ENCODE results near the gene ULK3.

ULK3 gene

DNA sequence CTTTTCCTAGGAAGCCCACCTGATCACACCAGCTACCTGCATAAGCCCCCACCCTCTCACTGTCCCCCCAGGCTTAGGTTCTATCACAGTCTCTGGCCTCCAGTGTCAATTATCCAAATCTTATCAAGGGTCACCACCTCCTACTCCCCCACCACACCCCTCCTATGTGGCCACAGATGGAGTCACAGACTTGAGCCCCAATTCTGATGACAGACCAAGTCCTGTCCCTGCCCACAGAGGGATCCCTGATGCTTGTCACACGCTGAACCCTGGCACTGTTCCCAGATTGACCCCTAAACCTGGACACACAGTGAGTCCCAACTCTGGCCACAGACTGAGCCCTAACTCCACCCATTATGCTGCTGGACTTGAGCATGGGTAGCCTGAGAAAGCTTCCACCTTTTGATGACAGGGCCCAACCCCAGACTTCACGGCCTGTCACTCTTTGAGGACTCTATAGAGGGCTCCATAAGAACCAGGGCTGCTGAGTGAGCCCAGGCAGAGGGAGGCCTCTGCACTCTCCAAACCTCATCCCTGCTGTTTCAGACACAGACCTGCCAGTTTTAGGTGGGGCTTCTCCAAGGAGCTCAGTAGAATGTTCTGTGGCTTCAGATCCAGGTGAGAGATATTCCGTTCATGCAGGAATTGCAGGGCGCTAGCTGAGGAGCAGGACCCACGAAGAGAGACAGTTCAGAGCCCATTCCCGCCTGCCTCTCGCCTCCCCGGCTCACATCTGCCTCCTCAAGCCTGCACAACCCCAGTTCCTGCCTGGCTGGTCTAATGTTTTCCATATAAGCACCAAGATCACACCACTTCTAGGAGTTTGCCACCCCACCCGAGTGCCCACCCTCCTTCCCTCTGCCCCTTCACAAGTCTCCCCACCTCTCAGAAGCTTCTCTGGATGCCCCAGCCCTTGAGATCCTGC, 1.8 kb downstream of the ULK3 start:
- DNase-seq (ENCODE audit: low read depth), result no peak
- TF ChIP-seq, protein P1, sequence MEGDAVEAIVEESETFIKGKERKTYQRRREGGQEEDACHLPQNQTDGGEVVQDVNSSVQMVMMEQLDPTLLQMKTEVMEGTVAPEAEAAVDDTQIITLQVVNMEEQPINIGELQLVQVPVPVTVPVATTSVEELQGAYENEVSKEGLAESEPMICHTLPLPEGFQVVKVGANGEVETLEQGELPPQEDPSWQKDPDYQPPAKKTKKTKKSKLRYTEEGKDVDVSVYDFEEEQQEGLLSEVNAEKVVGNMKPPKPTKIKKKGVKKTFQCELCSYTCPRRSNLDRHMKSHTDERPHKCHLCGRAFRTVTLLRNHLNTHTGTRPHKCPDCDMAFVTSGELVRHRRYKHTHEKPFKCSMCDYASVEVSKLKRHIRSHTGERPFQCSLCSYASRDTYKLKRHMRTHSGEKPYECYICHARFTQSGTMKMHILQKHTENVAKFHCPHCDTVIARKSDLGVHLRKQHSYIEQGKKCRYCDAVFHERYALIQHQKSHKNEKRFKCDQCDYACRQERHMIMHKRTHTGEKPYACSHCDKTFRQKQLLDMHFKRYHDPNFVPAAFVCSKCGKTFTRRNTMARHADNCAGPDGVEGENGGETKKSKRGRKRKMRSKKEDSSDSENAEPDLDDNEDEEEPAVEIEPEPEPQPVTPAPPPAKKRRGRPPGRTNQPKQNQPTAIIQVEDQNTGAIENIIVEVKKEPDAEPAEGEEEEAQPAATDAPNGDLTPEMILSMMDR (conservative IDR thresholded peaks at IDR 0.05; ENCODE audit: low read depth, low read length), result no peak
- no peak overlapping the region for H3K4me3 ChIP-seq (ENCODE audit: low read length)

DNA sequence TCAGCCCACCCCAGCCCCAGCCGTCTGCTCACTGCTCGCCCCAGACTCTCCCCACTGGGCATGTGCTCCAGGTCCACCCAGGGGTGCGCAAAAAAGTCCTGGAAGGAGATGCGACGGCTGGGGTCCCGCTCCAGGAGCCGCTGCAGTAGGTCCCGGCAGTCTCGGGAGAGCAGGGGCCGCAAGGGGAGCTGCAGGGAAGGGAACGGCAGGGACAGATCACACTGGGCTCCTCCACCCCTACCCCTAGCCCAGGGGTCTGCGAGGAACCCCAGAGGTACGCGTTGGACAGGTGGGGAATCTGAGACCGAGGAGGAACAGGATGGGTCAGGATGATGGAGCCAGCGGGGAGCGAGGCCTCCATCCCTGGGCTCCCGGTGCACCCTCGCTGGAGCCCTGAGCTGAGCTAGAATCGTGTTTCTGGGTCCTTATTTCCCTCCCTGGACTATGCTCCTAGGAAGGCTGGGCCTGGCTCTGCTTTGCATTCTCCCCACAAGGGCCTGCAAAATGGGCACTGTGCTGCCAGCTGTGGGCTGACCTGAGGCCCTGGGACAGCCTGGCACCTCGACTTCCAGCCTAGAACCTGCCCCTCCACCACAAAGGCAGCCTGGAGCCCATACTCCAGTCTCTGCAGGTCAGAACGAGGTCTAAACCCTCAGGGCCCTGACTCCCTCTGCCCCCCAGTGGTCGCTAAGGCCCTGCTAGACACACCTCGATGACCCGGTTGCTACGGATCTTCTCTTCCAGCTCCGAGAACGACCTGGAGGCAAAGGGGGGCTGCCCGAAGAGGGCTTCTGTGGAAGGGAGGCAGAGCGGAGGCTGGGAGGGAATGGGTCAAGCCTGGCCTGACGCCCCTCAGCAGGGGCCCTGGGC, 3.2 kb downstream of the ULK3 start:
- TF ChIP-seq, protein P1 (conservative IDR thresholded peaks at IDR 0.05; ENCODE audit: low read depth, low read length), result peak; percentile 24
- DNase-seq (ENCODE audit: low read depth), result no peak
- no peak overlapping the region for H3K4me3 ChIP-seq (ENCODE audit: low read length)

DNA sequence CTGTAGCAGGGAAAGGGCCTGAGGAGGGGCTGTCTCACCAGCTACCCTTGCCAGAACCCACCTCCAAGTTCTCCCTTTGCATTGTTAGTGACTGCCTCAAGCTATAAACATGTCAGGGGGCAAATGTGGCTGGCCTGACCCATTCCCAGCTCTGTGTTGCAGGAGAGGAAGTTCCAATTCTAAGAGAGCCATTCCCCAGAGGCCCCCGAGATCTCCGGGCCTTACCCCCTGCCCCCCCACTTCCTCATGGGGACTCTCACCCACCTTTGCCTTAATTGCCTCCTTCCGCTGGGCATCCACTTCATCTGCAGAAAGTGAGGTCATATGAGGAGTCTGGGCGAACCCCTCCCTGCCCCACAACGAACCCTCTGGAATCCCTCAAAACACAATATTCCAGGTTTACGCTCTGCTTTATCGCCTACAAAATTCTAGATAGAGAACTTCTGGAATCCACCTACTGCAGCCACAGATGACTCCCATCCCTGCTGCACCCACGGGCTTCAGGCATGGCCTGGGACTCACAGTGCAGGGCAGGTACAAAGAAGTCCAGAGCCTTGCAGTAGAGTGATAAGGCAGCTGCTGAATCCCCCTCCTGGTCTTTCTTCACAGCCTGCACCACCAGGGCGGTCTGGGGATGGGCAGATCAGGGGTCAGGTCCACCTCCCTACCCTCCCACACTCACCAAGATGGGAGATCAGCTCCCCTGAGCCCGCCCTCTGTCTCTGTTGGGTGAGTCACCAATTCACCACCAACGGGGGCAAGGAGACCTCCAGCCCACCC, 4.0 kb downstream of the ULK3 start:
- H3K4me3 ChIP-seq (ENCODE audit: low read length), result no peak overlapping the region
- no peak for DNase-seq (ENCODE audit: low read depth)
- TF ChIP-seq, protein P1 (conservative IDR thresholded peaks at IDR 0.05; ENCODE audit: low read depth, low read length), result no peak

DNA sequence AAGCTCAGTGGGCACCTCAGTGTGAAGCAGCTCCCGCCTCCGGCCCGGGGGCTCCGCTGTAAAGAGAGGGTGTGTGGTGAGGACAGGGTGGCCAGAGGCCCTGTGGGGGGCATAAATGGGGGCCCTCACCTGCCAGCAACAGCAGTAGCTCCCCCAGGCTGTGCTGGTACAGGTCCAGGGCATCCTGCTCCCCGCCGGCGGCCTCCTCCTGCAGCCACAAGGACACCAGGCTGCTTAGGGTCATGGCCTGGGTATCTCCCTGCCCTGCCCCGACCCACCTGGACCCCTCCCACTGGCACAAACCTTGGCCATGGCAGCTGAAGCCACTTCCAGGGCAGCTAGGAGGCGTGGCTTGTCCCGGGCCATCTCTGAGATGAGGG, 4.8 kb downstream of the ULK3 start:
- H3K4me3 ChIP-seq (ENCODE audit: low read length), result no peak overlapping the region
- no peak for DNase-seq (ENCODE audit: low read depth)
- TF ChIP-seq, protein P1 (conservative IDR thresholded peaks at IDR 0.05; ENCODE audit: low read depth, low read length), result no peak

DNA sequence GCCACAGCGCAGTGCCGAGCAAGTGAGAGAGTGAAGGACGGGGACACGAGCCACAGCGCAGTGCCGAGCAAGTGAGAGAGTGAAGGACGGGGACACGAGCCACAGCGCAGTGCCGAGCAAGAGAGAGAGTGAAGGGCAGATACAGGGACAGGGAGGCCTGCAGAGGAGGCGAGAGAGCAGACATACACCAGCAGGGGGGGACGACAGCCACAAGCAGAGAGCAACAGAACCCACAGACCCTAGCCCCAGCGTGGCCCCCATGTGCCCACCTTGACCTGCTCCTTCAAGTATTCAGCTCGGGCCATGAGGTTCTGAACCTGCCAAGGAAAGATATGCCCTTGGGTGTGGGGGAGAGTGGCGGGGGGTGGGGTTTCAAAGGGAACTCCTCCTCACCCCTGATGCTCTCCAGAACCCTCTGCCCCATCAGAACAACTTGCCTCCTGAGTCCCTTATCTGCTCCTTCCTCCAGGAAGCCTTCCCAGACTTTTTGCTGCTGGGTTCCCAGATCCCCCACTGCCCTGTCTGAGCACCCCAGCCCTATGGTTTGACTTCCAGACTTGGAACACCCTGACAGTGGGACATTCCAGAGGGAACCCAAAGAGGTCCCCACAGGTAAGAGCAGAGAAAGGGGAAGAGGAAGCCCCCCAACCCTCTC, 5.3 kb downstream of the ULK3 start:
- no peak overlapping the region for H3K4me3 ChIP-seq (ENCODE audit: low read length)
- TF ChIP-seq, protein P1 (conservative IDR thresholded peaks at IDR 0.05; ENCODE audit: low read depth, low read length), result peak; percentile 17
- no peak for DNase-seq (ENCODE audit: low read depth)

DNA sequence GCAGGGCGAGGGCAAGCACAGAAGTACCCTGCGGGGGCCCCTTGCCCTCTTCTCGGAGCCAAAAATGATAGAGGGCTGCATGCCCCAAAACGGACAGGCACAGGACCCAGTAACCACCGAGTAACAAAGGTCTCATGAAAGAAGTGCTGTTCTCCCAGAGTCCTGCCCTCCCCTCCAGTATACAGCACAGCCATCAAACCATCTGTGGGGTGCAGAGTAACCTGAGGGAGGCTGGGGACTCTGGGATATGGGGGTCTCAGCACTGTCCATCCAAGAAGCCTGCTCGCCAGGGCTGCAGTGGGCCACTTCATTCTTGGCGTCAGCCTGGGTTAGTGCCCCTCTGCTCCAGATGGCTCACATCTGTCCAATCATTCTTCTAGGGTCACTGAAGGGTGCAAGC, 6.1 kb downstream of the ULK3 start:
- no peak for DNase-seq (ENCODE audit: low read depth)
- no peak overlapping the region for H3K4me3 ChIP-seq (ENCODE audit: low read length)
- TF ChIP-seq, protein P1 (conservative IDR thresholded peaks at IDR 0.05; ENCODE audit: low read depth, low read length), result no peak

All from retinal pigment epithelial cell (primary cell).